ENCODE measurements around the gene KRTAP10-4. TPM values are rescaled to one million over a fixed set of nuclear protein-coding genes. Genes with fewer than 3 reads are reported as not detected.

The KRTAP10-4 gene
- total and polyA plus RNA-seq, 2 donors (not counting 3 experiments of a cell fraction or from before 2014, with no cell fraction given) = not detected

DNA sequence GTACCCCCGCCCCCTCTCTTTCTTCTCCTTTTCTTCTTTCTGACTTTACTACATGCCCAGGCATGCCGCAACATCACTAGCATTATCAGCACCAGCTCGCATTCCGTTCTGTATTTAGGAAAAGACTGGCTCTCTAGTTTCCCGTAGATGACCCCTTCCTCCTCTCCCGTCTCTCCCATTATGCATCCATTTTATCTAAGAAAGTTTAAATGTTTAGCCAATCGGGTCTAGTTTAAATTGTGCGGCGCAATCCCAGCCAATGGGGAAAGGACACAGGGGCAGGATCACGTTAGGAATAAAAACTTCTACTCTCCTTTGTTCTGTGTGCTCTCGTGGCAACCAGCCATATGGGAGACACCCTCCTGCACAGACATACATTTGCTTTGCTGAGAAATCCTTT, 24.5 kb downstream of the KRTAP10-4 start:
- ChIA-PET POLR2A (no interaction called here), CTCF (no interaction called here)
- no peak overlapping the region for H3K4me2 ChIP-seq (ENCODE audit: insufficient read depth, low read length)
- DNase-seq (ENCODE audit: low read depth, low spot score) (no peak), FAIRE-seq (no peak)
- no peaks in the 10 kb centered on the region for H3K36me3 ChIP-seq (ENCODE audit: control insufficient read depth in 2 of 2, extremely low read depth in 1 of 2, insufficient read depth in 2 of 2, low read length in 2 of 2)
- no peaks in the 10 kb centered on the region for H3K79me2 ChIP-seq (ENCODE audit: control insufficient read depth, insufficient read depth, low read length)
- TF ChIP-seq POLR2AphosphoS5 (IDR thresholded peaks at IDR 0.05; ENCODE audit: insufficient read depth, low read depth, low read length) (no peak), GATA2 (IDR thresholded peaks at IDR 0.05; ENCODE audit: insufficient read depth, insufficient read length, low read depth, low read length) (no peak), EZH2 (IDR thresholded peaks at IDR 0.05; ENCODE audit: borderline replicate concordance, low read depth, low read length, severe bottlenecking) (no peak), JUN (IDR thresholded peaks at IDR 0.05; ENCODE audit: borderline replicate concordance, insufficient read depth, insufficient read length, low read depth) (no peak), POLR2A (IDR thresholded peaks at IDR 0.05; ENCODE audit: low read depth, low read length) (no peak), MYC (IDR thresholded peaks at IDR 0.05; ENCODE audit: low read depth, low read length) (no peak), FOS (IDR thresholded peaks at IDR 0.05; ENCODE audit: borderline replicate concordance, insufficient read depth, low read length) (no peak)
- TF ChIP-seq, protein P1, sequence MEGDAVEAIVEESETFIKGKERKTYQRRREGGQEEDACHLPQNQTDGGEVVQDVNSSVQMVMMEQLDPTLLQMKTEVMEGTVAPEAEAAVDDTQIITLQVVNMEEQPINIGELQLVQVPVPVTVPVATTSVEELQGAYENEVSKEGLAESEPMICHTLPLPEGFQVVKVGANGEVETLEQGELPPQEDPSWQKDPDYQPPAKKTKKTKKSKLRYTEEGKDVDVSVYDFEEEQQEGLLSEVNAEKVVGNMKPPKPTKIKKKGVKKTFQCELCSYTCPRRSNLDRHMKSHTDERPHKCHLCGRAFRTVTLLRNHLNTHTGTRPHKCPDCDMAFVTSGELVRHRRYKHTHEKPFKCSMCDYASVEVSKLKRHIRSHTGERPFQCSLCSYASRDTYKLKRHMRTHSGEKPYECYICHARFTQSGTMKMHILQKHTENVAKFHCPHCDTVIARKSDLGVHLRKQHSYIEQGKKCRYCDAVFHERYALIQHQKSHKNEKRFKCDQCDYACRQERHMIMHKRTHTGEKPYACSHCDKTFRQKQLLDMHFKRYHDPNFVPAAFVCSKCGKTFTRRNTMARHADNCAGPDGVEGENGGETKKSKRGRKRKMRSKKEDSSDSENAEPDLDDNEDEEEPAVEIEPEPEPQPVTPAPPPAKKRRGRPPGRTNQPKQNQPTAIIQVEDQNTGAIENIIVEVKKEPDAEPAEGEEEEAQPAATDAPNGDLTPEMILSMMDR (IDR thresholded peaks at IDR 0.05; ENCODE audit: extremely low read depth in 1 of 2, insufficient read depth in 1 of 2, low read depth in 1 of 2, low read length in 2 of 2) = no peak
- TF ChIP-seq, protein P2, sequence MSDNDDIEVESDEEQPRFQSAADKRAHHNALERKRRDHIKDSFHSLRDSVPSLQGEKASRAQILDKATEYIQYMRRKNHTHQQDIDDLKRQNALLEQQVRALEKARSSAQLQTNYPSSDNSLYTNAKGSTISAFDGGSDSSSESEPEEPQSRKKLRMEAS (IDR thresholded peaks at IDR 0.05; ENCODE audit: insufficient read depth, insufficient read length) = no peak
- no peak overlapping the region for H3K27ac ChIP-seq (ENCODE audit: insufficient read depth, low read depth, low read length)
- dilution Hi-C loops (cut with MboI; ENCODE audit: extremely low pct_ligation_motif_present, low sequenced_read_pairs) (no loop called here), intact Hi-C loops (cut with micrococcal nuclease) (no loop called here)
- no peak overlapping the region for H3K9ac ChIP-seq (replicated peaks; ENCODE audit: extremely low read depth, insufficient read depth, low read length)
- H3K9me3 ChIP-seq (replicated peaks; ENCODE audit: control insufficient read depth, insufficient read depth, low read length) = no peaks in the 10 kb centered on the region
- H3K4me3 ChIP-seq (replicated peaks in 1 of 3; ENCODE audit: insufficient read depth in 1 of 3, low read depth in 1 of 3, low read length in 3 of 3) = no peak overlapping the region
- BruUV-seq (replicated peaks) = no TSS peak
- no peak overlapping the region for H2AFZ ChIP-seq (ENCODE audit: low read depth, low read length)
- peaks cover 0 to 2% of the 10 kb centered on the region in 2 experiments for H3K27me3 ChIP-seq (ENCODE audit: control insufficient read depth in 2 of 2, insufficient read depth in 2 of 2, low read length in 2 of 2)
- no peaks in the 10 kb centered on the region for H4K20me1 ChIP-seq (replicated peaks; ENCODE audit: control insufficient read depth, extremely low read depth, insufficient read depth, low read length)
- H3K9me1 ChIP-seq (replicated peaks; ENCODE audit: control insufficient read depth, extremely low read depth, insufficient read depth, low read length) = no peaks in the 10 kb centered on the region
- H3K4me1 ChIP-seq (ENCODE audit: control insufficient read depth, extremely low read depth, insufficient read depth, low read length) = no peaks in the 10 kb centered on the region

All from endothelial cell of umbilical vein (primary cell).